SKM-1 treated with dmso at 0.1 percent for 144 hours (cell line): ENCODE results near the gene CSNK1G2.

Experiments used
- DNase-seq: peaks from one replicate; lab custom pipeline; 2025; ENCODE audit not compliant: unreplicated experiment; lab: John Stamatoyannopoulos, UW

CSNK1G2 gene

DNA sequence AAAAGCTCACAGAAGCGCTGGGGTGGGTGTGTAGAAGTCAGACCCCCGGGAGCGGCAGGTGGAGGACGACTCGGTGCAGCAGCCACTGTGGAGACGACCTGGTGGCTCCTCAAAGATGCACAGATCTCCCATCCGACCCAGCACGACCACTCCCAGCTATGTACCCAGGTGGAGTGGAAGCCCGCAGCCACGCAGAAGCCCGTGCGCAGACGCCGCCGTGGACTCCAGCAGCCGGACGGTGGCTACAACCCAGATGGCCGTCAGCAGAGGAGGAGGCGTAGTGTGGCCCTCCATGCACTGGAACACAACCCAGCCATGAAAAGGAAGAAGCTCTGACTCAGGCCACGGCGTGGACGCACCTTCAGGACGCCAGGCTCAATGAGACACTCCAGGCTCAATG, 21.7 kb downstream of the CSNK1G2 start:
- DNase-seq, result no peak

DNA sequence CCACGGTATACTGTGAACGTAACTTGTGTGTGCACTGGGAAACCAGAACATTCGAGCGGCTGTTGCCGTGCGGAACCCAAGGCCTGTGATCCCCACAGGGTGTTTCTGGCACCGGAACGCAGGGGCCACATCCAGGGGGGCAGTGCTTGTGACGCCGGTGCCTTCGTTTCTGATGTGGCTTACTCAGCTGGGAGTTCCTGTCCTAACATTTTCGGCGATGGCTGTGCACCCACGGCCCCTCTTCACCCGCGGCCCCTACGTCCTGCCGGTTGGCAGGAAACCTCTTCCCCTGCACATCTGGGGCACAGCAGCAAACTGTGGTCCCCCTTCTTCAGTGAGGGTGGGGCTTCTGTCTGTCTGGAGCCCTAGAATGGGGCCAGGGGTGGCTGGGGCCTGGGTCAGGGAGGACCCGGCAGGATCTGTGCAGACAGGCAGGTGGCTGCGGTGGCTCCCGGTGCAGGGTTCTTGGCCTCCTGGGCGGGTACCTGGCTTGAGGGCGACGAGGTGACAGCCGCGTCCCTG, 26.2 kb downstream of the CSNK1G2 start:
- DNase-seq, result no peak

DNA sequence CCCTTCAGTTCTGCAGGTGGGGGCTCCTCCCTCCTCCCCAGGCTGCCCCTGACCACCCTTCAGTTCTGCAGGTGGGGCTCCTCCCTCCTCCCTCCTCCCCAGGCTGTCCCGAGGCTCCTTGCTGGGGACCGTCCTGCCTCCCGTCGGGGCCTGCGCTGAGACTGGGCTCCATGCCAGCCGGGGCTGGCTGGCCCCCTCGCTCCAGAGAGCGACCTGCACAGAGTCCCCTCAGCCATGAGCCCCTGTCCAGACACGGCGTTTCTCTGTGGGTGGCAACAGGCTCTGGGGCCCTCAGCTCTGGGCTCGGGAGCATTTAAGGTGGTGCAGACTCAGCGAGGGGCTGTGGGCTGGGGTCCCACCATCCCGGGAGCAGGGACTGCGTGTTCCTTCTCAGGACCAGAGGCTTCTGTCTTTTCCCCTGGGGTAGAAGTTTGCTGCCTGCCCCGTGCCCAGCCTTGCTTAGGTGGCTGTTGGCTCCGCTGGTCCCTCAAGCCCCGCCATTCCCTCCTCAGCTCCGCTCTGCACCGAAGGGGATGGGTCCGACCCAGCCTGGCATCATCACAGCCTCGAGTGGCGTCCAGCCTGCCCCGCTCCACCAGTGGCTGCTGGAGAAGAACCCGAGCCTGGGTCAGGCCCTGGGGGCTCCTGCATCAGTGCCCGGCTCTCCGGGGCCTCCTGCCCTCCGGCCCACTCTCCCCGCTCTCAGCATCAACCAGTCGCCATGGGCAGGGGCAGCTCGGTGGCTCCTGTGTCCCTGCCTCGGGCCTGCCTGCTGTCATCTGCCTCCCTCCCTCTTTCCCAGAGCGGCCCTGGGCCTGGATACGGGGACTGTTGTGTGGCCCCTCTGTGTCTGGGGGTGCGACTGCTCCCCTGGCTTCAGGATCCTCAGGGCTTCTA, 27.6 kb downstream of the CSNK1G2 start:
- DNase-seq, result no peak

DNA sequence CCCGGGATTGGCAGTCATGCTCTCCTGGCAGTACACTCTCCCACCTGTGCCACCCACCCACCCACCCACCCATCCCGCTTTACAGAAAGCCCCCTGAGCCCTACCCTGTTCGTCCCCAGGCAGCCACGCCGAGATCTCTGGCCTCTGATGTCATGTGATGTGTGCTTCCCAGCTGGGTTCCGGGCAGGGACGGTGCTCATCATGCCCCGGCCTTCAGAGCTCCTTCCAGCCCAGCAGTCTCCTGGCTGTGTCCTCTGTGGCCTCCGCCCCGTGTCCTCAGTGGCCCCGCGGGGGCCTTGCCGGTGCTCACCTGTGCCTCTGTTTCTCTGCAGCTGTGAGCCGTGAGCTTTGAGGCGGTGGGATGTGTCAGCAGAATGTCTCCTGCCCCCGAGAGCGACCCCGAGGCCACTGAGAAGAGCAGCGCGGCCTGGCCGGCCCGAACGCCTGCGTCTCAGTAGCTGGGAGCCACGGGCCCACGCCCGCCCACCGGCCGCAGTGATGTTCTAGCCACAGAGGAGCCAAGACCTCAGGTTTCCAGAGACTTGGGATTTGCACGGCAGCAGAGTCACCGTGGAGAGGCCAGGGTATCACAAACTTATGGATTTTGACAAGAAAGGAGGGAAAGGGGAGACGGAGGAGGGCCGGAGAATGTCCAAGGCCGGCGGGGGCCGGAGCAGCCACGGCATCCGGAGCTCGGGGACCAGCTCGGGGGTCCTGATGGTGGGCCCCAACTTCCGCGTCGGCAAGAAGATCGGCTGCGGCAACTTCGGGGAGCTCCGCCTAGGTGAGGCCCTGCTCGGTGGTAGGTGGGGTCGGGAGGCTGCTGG, 28.4 kb downstream of the CSNK1G2 start:
- no peak for DNase-seq

DNA sequence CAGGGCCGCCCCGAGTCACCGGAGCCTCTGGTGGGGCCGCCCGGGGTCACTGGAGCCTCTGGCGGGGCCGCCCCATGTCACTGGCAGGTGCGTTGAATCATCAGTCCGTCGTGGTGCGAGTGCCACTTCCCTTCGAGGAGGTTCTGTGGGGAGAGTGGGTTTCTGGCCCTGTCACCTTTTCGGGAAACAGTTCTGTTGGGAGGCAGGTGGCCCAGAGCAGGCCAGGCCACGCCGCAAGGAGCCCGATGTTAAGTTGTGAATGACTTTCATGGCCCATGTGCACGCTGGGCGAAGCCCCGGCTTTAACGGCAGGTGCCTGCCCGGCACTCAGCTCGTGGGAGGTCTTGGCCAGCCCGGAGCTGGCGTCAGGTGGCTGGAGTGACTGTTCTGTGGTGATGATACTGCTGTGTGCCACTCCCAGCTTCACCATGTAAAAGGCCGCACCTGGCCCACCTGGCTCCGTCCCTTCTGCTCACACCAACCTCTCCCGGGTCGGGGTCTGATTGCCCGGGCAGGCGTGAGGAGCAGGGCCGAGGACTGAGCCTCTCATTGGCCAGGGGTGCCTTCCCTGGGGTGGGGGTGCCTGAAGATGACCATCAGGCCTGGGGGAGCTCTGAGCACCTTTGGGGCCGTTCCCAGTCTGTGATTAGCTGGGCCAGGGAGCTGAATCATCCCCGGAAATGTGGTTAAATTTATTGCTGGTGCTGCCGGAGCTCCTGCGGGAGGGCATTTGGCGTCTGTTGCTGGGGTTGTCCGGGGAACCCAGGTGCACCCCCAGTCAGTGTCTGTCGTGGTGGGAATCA, 29.2 kb downstream of the CSNK1G2 start:
- DNase-seq, result no peak

DNA sequence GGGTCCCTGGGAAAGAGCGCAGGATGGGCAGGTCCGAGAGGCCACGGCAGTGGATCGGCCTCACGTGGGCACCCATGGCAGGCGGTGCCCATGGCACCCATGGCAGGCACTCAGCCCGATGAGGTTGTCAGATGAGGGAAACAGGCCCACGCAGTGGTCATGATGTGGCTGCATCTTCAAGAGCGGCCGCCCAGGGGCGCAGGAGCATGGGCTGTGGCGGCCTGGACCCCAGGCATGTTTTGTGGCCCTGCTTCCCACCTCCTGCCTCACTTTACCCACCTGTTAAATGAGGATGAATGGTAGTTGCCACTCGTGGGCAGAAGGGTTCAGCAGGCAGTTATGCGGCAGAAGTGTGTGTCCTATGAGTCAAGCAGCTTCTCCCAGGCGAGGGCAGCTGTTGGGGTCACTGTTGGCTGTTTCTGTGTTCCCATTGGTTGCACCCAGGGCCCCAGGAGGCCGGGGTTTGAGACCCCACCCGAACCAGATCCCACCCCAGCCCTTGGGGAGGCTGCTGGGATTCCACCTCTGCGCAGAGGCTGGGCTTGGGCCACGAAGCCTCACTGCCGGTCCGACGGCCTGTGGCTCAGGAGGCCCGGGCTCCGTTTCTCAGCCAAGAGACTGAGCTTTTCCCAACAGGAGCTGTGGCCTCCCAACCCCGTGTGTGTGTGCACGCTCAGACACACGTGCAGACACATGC, 30.0 kb downstream of the CSNK1G2 start:
- DNase-seq, result no peak

DNA sequence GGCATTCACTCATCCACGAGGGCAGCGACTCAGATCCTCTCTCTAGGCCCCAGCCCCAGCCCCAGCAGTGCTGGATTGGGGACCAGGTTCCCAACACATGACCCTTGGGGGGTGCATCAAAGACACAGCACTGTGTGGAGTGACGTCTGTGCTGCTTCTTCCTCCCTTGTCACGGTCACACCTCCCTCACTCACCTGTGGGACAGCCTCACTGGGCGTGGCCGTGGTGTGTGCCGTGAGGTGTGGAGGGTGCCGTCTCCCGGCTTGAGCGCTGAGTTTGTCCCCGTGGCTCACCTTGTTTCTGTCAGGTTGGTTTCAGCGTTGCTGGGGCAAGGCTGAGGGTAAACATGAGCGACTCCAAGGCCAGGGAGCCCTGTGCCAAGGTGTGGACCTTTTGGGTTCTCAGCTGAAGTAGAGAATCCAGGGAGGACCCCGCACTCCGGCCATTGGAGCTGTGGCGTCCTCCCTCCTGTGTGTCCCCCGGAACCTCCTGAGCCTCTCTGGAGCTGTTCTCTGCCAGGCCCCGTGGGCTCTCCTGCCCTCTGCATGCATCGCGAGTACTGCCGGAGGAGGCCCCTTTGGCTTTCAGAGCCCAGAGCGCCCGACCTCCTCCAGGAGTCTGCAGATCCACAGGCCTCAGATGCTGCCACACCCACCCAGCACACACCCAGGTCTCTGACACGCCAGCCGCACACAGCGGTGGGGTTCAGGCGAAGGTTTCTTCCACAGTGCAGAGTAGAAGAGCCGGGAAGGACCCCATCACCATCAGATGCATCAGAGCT, 33.6 kb downstream of the CSNK1G2 start:
- no peak for DNase-seq

DNA sequence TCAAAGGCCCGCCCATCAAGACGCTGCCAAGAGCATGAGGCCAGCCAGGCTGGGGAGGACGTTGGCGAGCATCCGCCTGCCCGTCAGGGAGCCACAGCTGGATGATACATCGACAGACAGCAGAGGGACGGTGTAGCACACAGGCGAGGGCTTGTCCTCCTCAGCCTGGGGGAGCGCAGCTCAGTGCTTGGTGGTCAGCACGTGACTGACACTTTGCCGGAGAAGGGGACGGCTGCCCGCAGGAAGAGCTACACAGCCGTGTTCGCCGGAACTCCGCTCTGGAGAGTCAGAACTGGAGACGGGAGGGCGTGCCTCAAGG, 34.1 kb downstream of the CSNK1G2 start:
- no peak for DNase-seq

DNA sequence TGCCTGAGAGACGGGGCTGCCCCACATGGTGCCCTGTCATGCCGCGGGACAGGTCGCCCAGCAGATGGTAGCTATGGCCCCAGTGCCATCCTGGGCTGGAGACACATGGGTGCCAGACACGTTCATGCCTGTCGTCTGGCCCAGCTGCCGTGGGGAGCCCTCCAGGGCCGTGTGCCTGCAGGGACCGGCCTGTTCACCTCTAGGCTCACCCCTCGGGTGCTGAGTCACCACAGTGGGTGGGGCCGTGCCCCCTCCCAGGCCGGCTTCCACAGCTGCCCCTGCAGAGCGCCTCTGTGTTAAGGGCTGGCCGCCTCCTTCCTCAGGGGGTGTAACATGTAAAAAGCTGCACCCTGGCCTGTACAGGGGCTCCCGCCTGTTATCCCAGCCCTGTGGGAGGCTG, 36.1 kb downstream of the CSNK1G2 start:
- no peak for DNase-seq

DNA sequence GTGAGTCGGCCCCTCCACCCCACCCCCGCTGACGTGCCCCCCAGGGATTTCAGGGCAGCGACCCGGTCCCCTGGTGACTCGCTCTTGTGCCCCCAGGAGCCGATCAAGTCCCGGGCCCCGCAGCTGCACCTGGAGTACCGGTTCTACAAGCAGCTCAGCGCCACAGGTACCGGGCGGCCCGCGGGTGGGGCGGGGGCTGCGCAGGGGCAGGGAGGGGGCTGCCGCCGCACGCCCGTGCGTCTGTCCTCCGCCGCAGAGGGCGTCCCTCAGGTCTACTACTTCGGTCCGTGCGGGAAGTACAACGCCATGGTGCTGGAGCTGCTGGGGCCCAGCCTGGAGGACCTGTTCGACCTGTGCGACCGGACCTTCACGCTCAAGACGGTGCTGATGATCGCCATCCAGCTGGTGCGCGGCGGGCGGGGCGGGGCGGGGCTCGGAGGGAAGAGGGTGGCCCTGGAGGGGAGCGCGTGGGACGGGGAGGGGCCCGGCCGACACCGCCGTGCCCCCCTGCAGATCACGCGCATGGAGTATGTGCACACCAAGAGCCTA, 37.4 kb downstream of the CSNK1G2 start:
- DNase-seq, result no peak

DNA sequence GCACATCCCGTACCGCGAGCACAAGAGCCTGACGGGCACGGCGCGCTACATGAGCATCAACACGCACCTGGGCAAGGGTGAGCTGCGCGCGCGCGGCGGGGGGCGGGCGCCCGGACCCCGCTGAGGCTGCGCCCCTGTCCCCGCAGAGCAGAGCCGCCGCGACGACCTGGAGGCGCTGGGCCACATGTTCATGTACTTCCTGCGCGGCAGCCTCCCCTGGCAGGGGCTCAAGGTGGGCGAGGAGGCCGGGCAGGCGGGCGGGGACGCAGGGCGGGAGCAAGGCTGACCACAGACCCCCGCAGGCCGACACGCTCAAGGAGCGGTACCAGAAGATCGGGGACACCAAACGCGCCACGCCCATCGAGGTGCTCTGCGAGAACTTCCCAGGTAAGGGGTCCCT, 38.0 kb downstream of the CSNK1G2 start:
- DNase-seq, result no peak

DNA sequence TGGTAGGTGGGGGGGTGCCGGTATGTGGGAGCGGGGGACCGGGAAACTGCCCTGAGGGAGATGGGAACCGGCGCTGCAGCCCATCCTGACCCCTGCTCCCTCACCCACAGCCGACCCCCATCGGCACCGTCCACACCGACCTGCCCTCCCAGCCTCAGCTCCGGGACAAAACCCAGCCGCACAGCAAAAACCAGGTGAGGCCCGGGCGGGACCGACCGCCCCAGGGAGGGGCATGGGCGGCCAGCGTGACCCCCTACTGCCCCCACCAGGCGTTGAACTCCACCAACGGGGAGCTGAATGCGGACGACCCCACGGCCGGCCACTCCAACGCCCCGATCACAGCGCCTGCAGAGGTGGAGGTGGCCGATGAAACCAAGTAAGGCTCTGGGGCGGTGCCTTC, 38.7 kb downstream of the CSNK1G2 start:
- no peak for DNase-seq

DNA sequence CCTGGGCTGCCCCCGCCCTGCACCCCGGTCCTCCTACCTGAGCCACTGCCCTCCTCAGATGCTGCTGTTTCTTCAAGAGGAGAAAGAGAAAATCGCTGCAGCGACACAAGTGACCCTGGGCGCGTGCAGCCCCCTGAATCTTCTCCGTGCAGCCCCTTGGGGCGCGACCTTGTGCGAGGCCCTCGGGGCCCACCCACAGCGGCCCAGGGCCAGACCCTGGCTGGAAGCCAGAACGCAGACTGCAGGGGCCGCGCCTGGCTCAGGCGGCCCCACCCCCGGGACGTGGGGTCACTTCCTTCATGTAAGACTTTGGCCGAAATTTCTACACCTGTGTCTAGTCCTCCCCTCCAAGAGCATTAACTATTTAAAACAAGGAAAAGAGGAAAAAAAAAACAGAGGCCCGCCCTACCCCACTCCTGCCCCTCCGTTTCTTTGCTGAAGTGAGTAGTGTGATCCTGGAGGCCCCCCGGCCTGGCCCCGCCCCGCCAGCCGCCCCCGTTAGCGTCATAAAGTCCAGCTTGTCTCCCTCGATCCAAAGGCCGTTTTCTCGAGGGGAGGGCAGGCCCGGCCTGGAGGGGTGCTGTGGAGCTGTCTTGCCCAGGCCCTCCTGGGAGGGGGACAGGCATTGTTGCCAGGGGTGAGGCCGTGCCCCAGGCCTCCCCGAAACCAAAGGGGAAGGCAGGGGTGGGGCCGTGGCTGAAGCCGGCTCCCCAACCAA, 39.3 kb downstream of the CSNK1G2 start:
- no peak for DNase-seq

DNA sequence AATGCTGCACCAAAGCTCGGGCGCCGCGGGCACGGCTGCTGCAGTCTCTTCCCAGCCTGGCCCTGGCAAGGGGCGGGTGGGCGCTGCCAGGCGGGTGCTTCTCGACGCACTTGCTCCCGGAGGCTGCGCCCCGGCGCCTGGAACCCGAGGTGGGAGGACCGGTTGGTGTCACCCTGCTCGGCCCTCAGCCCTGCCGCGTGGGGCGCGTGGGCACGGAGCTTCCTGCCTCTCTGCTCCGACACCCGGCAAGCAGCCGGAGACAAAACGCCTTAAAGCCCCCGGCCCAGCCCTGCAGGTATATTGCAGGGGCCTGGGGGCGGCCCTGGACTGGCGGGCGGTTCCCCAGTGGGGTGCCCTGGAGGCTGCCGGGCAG, 39.8 kb downstream of the CSNK1G2 start:
- DNase-seq, result no peak

DNA sequence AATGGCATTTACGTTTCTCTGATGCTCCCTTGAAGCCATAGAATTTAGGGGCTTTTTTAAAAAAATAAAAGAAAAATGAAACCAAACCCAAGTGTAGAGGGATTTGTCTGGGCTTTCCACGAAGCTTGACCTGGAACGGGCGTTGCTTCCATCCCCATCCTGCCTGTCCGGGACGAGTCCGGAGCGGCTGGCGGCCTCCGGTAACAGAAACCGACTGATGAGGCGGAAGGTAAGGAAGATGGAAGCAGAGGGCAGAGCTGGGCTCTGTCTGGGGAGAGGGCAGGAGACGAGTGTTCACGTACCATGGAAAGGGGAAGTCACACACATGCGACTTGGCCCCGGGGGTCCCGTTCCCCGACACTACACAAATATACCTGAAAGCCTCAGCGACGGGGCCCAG, 40.3 kb downstream of the CSNK1G2 start:
- DNase-seq, result no peak

DNA sequence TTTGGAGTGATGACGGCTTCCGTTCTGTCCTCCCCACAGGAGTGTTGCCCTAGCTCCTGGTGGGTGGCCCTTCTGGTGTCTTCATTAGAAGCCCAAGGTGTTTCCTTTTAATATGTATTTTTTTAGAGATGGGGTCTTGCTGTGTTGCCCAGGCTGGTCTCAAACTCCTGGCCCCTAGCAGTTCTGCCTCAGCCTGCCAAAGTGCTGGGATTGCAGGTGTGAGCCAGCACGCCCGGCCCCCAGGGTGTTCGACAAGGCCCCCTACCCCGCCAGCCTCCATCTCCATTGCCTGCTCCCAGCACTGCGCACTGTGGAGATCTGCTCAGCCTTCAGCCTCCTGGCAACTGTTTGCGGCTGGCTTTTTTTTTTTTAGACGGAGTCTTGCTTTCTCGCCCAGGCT, 43.4 kb downstream of the CSNK1G2 start:
- DNase-seq, result no peak

DNA sequence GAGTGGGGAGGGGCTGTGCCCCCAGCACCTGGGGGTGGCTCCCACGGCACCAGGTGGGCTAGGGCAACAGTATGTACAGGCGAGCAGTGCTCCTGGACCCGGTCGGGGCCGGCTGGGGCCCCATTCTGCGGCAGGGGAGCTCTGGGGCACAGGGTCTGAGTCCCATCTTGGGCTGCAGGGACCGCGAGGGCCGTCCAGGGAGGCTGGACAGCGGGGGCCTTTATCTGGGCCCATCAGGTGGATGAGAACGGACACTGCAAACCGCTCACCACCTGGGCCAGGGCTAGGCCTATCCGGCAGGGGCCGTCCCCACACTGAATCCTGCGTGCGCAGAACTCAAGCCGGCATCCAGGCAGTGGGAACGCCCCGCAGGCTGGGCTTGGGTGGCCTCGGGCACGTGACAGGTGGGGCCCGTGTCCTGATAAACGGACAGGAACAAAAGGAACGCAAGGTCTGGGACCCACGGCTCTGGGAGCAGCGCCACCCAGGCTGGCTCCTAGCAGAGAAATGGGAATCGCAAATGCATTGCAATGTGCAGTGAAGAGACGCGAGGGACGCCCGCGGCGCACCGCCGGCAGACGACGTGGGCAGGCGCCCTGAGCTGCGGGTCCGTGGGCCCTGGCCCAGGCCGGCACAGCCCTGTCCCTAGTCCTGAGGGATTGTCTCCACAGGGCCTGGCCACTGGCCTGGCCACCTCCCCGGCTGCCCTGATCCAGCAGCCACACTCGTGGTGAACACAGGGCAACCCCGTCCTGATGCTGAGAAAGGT, 44.8 kb downstream of the CSNK1G2 start:
- no peak for DNase-seq
